IPS-NIHi7 (cell line): ENCODE results near the gene OR8A1.

Experiments
- DNase-seq: peaks from one replicate; pipeline ENCODE4 v3.0.0; 2012; ENCODE audit warnings: mixed read lengths; ENCODE audit errors: extremely low spot score

Gene OR8A1

GRCh38 chr11:124569697-124570096 is at the start of gene OR8A1:
OR8A1 (plus strand) TSS chr11:124569997; CDS start chr11:124570120, 123 bp downstream.
- no peak for DNase-seq

GRCh38 chr11:124520550-124520854 is 49.3 kb upstream of the OR8A1 start:
- no peak for DNase-seq

GRCh38 chr11:124533626-124534025 is 36.2 kb upstream of the OR8A1 start:
- no peak for DNase-seq

- DNase-seq = no peak
These were observed 35.7 kb upstream of the OR8A1 start for GRCh38 chr11:124534051-124534450.

- DNase-seq = no peak
These were observed 34.1 kb upstream of the OR8A1 start for GRCh38 chr11:124535552-124536232.

GRCh38 chr11:124536520-124536919 is 33.3 kb upstream of the OR8A1 start:
- DNase-seq = peak; percentile 73

- no peak for DNase-seq
These were observed 31.8 kb upstream of the OR8A1 start for GRCh38 chr11:124538019-124538418.

GRCh38 chr11:124541204-124541603 is 28.6 kb upstream of the OR8A1 start:
- DNase-seq = no peak

- no peak for DNase-seq
These were observed 26.7 kb upstream of the OR8A1 start for GRCh38 chr11:124543145-124543544.

GRCh38 chr11:124543554-124543953 is 26.2 kb upstream of the OR8A1 start, which contains the start of gene OR8B12:
OR8B12 (minus strand) TSS chr11:124543654; CDS start chr11:124543654, 0 bp downstream.
- no peak for DNase-seq

GRCh38 chr11:124551189-124551588 is 18.6 kb upstream of the OR8A1 start:
- peak; percentile 31 for DNase-seq

GRCh38 chr11:124551987-124552386 is 17.8 kb upstream of the OR8A1 start:
- DNase-seq = no peak

GRCh38 chr11:124556828-124557227 is 13.0 kb upstream of the OR8A1 start:
- DNase-seq = no peak

GRCh38 chr11:124570160-124570559 is 363 bp downstream of the OR8A1 start:
- no peak for DNase-seq

GRCh38 chr11:124577716-124578427 is 8.1 kb downstream of the OR8A1 start:
- no peak for DNase-seq

GRCh38 chr11:124578761-124579160 is 9.0 kb downstream of the OR8A1 start:
- DNase-seq = no peak

- no peak for DNase-seq
These were observed 12.0 kb downstream of the OR8A1 start for GRCh38 chr11:124581817-124582216.

- DNase-seq = no peak
These were observed 12.8 kb downstream of the OR8A1 start for GRCh38 chr11:124582565-124582964.

- no peak for DNase-seq
These were observed 14.0 kb downstream of the OR8A1 start for GRCh38 chr11:124583781-124584180.

- no peak for DNase-seq
These were observed 15.0 kb downstream of the OR8A1 start for GRCh38 chr11:124584681-124585372.

- peak; percentile 35 for DNase-seq
These were observed 16.6 kb downstream of the OR8A1 start for GRCh38 chr11:124586238-124586860.

GRCh38 chr11:124591430-124591829 is 21.6 kb downstream of the OR8A1 start:
- DNase-seq = no peak
